BJ (cell line): ENCODE data around the gene SCRG1. TPM values are rescaled to one million over a fixed set of nuclear protein-coding genes. Genes with fewer than 3 reads are reported as not detected.

Experiments
- CTCF ChIA-PET: fragments of 350-600 bp; formaldehyde crosslinking; extraction: SDS; loops from one replicate; lab custom pipeline; 2021; ENCODE audit warnings: antibody characterized with exemption, inconsistent platforms; lab: Yijun Ruan, JAX
- POLR2A ChIA-PET: fragments of 300-600 bp; sonication (Branson Sonifier 250); formaldehyde crosslinking; extraction: SDS; loops from one replicate; lab custom pipeline; 2021; ENCODE audit warnings: antibody characterized with exemption; lab: Charles Lee
- DNase-seq: peaks from one replicate; pipeline ENCODE4 v3.0.0-alpha.2; 2011; ENCODE audit warnings: low read depth
- H3K27me3 ChIP-seq: 2 replicates; pipeline ENCODE4 v1.6.0; 2011; ENCODE audit warnings: low read length; ENCODE audit not compliant: control insufficient read depth, insufficient read depth
- H3K36me3 ChIP-seq: 2 replicates; pipeline ENCODE4 v1.5.1; 2011; ENCODE audit warnings: low read length; ENCODE audit not compliant: control insufficient read depth, insufficient read depth
- H3K4me3 ChIP-seq: 2 replicates; pipeline ENCODE4 v1.5.1; 2011; ENCODE audit warnings: low read depth, mild to moderate bottlenecking, control low read depth, low read length
- CTCF ChIP-seq: IDR thresholded peaks from 2 replicates; pipeline ENCODE4 v1.5.1; 2011; ENCODE audit warnings: low read depth, mild to moderate bottlenecking, control low read depth, inconsistent platforms, low read length, moderate library complexity; ENCODE audit not compliant: insufficient read depth
- polyA plus RNA-seq: library from polyadenylated mRNA; depleted of rRNA; stranded (reverse); fragments of >200 nt; gene quantifications from 2 replicates; pipeline ENCODE4 v1.2.3, GENCODE V29; 2011

SCRG1 gene
- polyA plus RNA-seq, 1 experiment = 0.47 TPM

GRCh38 chr4:173367946-173368345 lies 31.0 kb downstream of the SCRG1 start:
- ChIA-PET CTCF (interaction anchor here (0.7 to 4.0 kb wide), 6 partner anchors 8 to 53 kb away, joined by 3 to 11 read pairs (median 4); no protein-coding TSS in a partner anchor), POLR2A (interaction anchor here (0.8 kb wide), 1 partner anchor 34 kb away, joined by 4 read pairs; the partner anchor contains the start of gene HMGB2)
- TF ChIP-seq CTCF = no peak
- no peak overlapping the region for H3K4me3 ChIP-seq
- no peak for DNase-seq
- no peaks in the 10 kb centered on the region for H3K36me3 ChIP-seq
- no peaks in the 10 kb centered on the region for H3K27me3 ChIP-seq

GRCh38 chr4:173367285-173367684 lies 31.6 kb downstream of the SCRG1 start:
- TF ChIP-seq CTCF = no peak
- CTCF ChIA-PET = interaction anchor here (0.7 to 4.0 kb wide), 5 partner anchors 7 to 53 kb away, joined by 3 to 11 read pairs (median 4); no protein-coding TSS in a partner anchor
- no peak overlapping the region for H3K4me3 ChIP-seq

GRCh38 chr4:173365359-173365996 lies 33.4 kb downstream of the SCRG1 start:
- CTCF ChIA-PET = interaction anchor here (2.1 kb wide), 1 partner anchor 51 kb away, joined by 4 read pairs; no protein-coding TSS in a partner anchor
- H3K27me3 ChIP-seq = no peaks in the 10 kb centered on the region
- TF ChIP-seq CTCF = no peak
- POLR2A ChIA-PET = no interaction called here
- H3K36me3 ChIP-seq = no peaks in the 10 kb centered on the region
- H3K4me3 ChIP-seq = no peak overlapping the region
- DNase-seq = no peak

More at GRCh38 chr4:173367285-173367684, 31.6 kb downstream of the SCRG1 start:
- DNase-seq = no peak
- H3K36me3 ChIP-seq = no peaks in the 10 kb centered on the region
- POLR2A ChIA-PET = interaction anchor here (0.8 kb wide), 1 partner anchor 33 kb away, joined by 4 read pairs; the partner anchor contains the start of gene HMGB2
- no peaks in the 10 kb centered on the region for H3K27me3 ChIP-seq

GRCh38 chr4:173362666-173363065 lies 36.2 kb downstream of the SCRG1 start:
- ChIA-PET POLR2A (no interaction called here), CTCF (no interaction called here)
- Histone ChIP-seq H3K27me3 (0 out of 2 replicates have a peak, but pooled peaks cover 2% of the 10 kb centered on the region), H3K36me3 (no peaks in the 10 kb centered on the region), H3K4me3 (no peak overlapping the region)
- no peak for DNase-seq
- TF ChIP-seq CTCF = no peak

- CTCF ChIA-PET = interaction anchor here (0.7 to 2.9 kb wide), 12 partner anchors 7 to 60 kb away, joined by 3 to 11 read pairs (median 4); partner anchors contain the start of genes HMGB2 and SAP30
- TF ChIP-seq CTCF = peak; percentile 46
- POLR2A ChIA-PET = interaction anchor here (0.6 kb wide), 1 partner anchor 10 kb away, joined by 7 read pairs; no protein-coding TSS in a partner anchor
- Histone ChIP-seq H3K36me3 (no peaks in the 10 kb centered on the region), H3K27me3 (peaks cover 2% of the 10 kb centered on the region; the same call in 1 of the 2 replicates), H3K4me3 (no peak overlapping the region)
- DNase-seq = no peak
Measured at GRCh38 chr4:173360587-173361221, 38.2 kb downstream of the SCRG1 start.
